Occipital lobe (tissue), 2 donors: ENCODE measurements around the gene NUP214. TPM values are rescaled to one million over a fixed set of nuclear protein-coding genes. Genes with fewer than 3 reads are reported as not detected.
A peak's percentile ranks its signal among the peaks of the same experiment; 100 is the strongest.
"Not testable (repeated sequence)": the region's sequence is repeated elsewhere in the genome, so short reads cannot be mapped to it uniquely, and the experiment has no call there.

Experiments
- DNase-seq: peaks from one replicate; lab custom pipeline; 2025; lab: John Stamatoyannopoulos, UW
- total RNA-seq: library from RNA; depleted of rRNA; stranded (reverse); fragments of >200 nt; gene quantifications from one replicate; pipeline ENCODE4 v1.2.3, GENCODE V29; 2014

NUP214 gene
- total RNA-seq, 1 donor from 2014 or later, result 9.5 TPM

DNA sequence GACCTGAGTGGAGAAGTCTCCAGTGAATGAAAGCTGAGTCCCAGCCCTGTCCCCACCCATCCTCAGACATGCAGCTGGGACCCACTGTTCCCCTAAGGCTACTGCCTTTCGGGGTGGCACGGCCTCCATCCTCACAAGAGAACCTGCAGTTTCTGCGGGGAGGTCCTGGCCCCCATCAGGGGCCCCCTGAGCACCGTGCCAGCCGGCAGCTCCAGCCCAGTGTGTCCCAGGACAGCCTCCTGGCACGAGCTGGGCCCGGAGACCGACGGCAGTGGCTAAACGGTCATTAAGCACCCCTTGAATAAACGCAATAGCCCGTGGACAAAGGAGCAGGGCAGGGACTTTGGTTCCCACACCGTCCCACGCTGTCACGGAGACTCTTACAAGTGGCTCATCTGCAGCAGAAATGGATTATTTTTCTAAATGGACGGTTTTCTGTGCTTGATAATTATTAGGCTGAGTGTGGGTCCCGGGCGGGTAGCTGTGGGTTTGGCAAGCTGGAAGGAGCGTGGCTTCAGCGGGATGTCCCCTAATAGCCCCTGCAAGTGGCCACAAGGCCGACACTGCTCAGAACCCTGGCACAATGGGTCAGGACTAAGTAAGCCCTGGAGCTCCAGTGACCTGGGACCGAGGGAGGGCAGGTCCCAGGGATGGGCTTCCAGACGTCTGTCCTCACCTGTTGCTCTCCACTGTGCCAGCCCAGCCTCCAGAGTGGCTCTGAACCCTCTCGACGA lies 133.5 kb downstream of the NUP214 start:
- no peak for DNase-seq

GRCh38 chr9:131259432-131259898 lies 134.1 kb downstream of the NUP214 start:
- DNase-seq, result no peak

- no peak for DNase-seq
Measured at GRCh38 chr9:131259916-131260597, 134.7 kb downstream of the NUP214 start.

DNA sequence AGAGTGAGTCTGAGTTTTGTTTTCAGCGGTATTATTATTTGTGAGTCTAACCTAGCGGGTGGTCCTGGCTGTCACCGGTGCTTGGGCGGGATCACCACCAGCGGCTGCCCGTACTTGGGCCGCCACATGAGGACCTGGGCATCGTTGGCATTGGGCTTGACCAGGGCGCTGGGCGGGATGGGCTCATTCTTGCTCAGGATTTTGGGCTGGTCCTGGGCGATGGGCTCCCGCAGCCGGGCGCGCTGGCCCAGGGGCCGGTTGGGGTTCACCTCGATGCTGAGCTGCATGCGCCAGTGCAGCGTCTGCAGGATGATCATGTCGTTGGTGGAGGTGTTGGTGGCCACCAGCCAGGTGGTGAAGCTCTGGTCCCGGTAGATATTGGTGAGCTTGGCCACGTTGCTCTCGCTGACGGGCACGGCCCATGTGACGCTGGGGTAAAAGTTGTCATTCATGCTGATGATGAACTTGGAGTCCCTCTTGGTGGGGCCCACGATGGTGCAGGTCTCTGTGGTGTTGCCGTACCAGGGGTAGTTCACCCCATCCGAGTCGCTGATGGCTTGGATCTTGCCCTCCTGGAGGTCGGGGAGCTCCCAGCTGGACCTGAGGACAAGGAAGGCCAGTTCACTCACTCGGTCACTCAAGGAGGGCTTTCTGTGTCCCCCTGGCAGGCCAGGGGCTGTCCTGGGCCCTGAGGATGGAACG lies 135.5 kb downstream of the NUP214 start:
- DNase-seq, result no peak

DNA sequence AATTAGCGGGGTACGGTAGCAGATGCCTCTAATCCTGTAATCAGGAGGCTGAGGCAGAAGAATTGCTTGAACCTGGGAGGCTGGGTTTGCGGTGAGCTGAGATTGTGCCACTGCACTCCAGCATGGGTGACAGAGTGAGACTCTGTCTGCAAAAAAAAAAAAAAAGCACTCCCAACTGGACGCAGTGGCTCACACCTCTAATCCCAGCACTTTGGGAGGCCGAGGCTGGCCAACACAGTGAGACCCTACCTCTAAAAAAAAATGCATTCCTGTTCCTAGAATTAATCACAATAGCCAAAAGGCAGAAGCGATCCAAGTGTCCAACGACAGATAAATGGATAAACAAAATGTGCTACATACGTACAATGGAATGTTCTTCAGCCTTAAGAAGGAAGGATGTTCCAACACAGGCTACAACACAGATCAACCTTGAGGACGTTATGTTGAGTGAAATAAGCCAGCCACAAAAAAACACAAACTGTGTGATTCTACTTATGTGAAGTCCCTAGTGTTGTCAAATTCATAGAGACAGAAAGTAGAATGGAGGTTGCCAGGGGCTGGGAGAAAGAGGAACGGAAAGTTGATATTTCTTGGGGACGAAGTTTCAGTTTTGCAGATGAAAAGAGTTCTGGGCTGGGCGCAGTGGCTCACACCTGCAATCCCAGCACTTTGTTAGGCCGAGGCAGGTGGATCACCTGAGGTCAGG lies 137.1 kb downstream of the NUP214 start:
- DNase-seq, result no peak

DNA sequence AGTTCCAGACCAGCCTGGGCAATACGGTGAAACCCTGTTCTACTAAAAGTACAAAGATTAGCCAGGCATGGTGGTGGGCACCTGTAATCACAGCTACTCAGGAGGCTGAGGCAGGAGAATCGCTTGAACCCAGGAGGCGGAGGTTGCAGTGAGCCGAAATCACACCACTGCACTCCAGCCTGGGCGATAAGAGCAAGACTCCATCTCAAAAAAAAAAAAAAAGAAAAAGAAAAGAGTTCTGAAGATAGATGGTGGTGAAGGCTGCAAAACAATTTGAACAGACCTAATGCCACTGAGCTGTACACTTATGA lies 137.6 kb downstream of the NUP214 start:
- DNase-seq, result not testable (repeated sequence)

DNA sequence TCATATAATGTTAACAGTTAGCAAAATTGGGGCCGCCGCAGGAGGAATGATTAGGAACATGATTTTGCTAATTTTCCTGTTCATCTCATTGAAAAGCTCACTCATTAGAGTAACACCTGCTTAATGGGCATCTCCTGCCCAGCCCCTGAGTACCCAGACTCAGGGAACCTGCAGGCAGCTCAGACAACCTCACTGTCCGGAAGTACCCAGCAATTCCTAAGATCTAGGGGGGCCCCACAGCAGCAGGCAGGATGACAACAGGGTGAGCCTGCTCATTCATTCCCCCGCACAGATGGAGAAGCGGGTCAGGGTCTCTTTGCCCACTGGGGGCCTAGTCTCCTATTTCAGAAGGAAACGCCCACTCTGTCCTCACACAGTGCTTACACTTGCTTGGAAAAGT lies 138.3 kb downstream of the NUP214 start:
- no peak for DNase-seq

GRCh38 chr9:131264231-131264630 lies 138.8 kb downstream of the NUP214 start:
- no peak for DNase-seq

- no peak for DNase-seq
Measured at GRCh38 chr9:131266266-131267229, 141.2 kb downstream of the NUP214 start.

DNA sequence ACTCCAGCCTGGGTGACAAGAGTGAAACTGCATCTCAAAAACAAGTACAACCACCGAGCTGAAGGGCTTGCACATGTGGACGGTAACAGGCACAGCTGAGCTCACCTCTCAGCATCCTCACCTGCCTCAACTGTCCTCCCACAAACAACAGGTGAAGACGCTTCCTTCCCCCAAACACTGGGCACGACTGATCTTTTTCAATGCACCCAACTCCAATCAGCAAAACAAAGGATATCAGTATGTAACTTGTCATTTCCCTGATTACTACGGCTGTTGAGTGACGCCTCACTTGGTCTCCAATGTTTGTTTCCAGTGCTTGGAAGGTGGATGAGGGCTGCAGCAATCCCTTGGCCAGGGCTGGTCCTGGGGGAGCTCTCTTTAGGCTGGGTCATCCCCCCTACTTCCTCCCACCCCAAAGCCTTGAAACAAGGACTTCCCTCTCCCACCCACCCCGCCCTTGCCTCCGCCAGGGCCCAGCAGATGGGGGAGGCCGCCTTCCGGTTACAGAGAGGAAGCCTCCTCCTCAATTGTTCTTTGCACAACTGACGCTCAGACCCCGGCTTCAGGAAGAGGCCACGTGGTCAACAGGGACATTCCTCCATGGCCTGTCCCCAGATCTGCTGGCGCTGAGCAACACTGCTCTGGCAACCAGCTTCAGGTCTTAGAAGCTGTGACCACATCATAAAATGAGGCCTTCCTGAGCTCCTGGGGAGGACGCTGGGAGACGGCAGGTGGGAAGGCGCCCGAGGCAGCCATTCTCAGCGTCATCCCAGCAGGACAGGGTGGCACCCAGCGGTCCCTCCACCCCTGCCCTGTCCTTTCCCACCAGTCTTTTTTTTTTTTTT lies 145.0 kb downstream of the NUP214 start:
- no peak for DNase-seq

GRCh38 chr9:131271016-131271273 lies 145.6 kb downstream of the NUP214 start:
- not testable (repeated sequence) for DNase-seq

DNA sequence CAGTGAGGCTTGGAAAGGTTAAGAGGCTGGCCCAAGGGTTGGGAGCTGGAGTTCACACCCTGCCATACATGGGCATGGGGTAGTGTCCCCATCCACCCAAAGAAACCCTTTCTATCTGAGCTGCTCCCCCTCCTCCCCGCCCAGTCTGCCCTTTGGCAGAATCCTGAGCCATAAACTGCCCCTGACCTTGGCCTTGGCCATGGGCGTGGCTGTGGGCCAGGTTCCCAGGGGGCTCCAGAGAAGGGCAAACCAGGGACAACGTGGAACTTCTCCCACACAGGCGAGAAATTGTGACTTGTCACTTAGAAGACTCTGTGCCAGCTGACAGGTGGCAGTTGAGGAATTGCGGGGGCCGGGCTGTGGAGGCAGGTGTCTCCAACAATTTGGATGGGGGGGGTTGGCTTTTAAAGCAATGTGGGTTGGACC lies 146.1 kb downstream of the NUP214 start:
- DNase-seq, result peak; percentile 51

DNA sequence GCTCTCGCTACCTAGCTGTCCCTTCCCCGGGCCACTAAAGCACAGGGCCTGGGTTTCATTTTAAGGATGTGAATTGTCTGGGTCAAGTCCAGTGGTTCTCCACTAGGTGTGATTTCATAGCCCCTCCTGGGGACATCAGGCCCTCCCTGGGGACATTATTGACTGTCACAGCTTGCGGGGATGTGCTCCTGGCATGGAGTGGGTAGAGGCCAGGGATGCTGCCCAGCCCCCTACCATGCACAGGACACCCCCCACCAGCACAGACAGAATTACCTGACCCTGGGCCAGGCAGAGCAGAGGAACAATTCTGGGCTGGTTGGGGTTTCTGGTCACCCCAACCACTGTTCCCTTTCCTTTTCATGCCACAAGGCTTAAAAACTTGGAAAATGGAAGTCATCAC lies 146.8 kb downstream of the NUP214 start:
- no peak for DNase-seq

GRCh38 chr9:131273146-131273855 lies 147.9 kb downstream of the NUP214 start:
- DNase-seq, result no peak

GRCh38 chr9:131273856-131274673 lies 148.7 kb downstream of the NUP214 start:
- DNase-seq, result no peak

DNA sequence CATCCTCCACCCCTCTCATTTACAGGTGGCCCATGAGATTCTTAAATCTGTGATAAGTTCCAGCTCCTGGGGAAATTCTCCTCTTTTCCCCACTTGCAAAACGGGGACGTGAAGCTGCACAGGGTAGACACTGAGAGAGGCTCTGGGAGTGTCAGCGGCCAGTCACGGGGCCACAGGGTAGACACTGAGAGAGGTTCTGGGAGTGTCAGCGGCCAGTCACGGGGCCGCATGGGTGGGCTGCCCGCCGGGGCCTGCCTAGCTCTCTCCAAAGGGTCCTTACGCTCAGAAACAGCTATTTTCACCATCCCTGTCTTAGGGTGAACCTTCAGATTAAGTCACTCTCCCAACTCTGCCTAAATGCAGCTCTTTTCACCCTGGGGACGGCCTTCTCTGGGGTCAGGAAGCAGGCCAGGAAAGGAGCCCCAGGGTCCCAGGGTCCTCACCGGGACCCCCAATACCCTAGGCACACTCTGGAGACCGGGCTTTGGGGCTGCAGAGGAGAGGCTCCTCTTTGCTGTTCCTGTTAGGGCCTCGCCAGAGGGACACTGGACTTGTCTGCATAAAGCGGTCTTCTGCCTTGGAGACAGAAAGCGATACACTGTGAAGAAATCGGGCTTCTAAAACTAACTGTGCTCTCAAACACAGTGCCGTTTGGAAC lies 149.4 kb downstream of the NUP214 start:
- DNase-seq, result no peak

GRCh38 chr9:131275332-131276093 lies 150.1 kb downstream of the NUP214 start:
- DNase-seq, result no peak
